Fibroblast of skin of left biceps (primary cell): ENCODE results near the gene PAPPA2.
"Not testable (repeated sequence)": the region's sequence is repeated elsewhere in the genome, so short reads cannot be mapped to it uniquely, and the experiment has no call there.

Experiments
- DNase-seq, 2 experiments: peaks; one replicate each; pipeline ENCODE4 v3.0.0-alpha.2; 2013; ENCODE audit warnings: low read depth in 2 of 2

Gene PAPPA2, protein sequence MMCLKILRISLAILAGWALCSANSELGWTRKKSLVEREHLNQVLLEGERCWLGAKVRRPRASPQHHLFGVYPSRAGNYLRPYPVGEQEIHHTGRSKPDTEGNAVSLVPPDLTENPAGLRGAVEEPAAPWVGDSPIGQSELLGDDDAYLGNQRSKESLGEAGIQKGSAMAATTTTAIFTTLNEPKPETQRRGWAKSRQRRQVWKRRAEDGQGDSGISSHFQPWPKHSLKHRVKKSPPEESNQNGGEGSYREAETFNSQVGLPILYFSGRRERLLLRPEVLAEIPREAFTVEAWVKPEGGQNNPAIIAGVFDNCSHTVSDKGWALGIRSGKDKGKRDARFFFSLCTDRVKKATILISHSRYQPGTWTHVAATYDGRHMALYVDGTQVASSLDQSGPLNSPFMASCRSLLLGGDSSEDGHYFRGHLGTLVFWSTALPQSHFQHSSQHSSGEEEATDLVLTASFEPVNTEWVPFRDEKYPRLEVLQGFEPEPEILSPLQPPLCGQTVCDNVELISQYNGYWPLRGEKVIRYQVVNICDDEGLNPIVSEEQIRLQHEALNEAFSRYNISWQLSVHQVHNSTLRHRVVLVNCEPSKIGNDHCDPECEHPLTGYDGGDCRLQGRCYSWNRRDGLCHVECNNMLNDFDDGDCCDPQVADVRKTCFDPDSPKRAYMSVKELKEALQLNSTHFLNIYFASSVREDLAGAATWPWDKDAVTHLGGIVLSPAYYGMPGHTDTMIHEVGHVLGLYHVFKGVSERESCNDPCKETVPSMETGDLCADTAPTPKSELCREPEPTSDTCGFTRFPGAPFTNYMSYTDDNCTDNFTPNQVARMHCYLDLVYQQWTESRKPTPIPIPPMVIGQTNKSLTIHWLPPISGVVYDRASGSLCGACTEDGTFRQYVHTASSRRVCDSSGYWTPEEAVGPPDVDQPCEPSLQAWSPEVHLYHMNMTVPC (N-terminal part only)

DNA sequence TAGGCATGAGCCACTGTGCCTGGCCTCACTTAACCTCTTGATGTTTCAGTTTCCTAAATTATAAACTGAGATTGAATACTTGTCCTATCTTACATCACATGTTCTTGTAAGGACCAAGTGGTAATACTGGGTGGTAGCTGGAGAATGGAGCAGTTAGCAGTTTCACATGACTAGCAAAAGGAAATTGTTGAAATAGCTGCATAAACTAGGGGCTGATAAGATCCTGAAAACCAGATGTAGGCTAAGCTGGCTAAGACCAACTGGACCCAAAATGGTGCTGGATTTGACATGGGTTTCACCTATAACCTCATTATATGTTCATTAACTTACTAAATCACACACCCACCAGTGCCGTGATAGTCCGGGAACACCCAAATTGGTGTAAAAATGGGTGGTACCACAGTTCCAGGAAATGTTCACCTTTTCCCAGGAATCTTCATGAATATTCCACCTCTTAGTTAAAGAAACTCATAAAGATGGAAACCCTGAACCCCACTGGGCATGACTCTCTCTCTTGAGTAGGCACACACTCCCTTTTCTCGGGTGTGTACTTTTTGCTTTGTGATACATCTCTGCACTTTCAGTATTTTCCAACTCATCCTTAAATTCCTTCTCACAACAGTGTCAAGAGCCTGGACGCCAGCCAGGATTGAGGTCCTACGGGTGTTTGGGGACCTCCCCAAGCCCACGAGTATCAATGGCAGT is at the start of gene PAPPA2:
Gene PAPPA2 (plus strand): TSS at position 502 of the 705 bp plus-strand sequence. CDS start 93,148 bp downstream, outside the sequence.
- DNase-seq: no peak

DNA sequence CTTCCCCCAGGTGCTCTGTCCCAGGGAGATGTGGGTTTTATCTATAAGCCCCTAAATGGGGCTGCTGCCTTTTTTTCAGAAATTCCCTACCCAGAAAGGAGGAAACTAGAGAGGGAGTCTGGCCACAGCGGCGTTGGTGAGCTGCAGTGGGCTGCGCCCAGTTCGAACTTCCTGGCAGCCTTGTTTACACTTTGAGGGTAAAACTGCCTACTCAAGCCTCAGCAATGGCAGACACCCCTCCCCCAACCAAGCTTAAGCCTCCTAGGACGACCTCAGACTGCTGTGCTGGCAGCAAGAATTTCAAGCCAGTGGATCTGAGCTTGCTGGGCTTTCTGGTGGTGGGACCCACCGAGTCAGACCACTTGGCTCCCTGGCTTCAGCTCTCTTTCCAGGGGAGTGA is 46.2 kb upstream of the PAPPA2 start:
- DNase-seq: no peak

DNA sequence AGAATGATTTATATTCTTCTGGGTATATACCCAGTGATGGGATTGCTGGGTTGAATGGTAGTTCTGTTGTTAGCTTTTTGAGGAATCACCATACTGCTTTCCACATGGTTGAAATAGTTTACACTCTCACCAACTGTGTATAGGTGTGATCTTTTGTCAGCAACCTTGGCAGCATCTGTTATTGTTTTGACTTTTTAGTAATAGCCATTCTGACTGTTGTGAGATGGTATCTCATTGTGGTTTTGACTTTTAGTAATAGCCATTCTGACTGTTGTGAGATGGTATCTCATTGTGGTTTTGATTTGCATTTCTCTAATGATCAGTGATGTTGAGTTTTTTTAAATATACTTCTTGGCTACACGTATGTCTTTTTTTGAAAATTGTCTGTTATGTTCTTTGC is 43.4 kb upstream of the PAPPA2 start:
- DNase-seq: not testable (repeated sequence)

DNA sequence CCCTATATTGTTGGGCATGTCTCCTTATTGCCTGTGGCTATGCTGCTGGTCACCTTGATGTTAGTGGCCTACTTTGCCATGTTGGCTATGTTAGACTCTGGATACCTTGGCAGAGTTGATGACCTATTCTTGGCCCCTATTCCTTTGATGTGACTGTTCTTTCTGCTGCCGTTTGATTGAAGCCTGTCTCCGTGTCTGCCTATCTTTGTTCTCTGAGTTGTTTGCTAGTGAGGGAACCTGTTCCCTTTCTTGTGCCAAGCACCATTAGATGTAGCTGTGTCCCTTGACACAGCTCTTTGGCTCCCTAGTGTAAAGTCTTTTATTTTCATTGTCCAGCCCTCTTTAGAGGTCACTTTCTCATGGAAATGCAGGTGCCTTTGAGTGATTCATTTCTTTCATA is 28.7 kb upstream of the PAPPA2 start:
- no peak for DNase-seq

DNA sequence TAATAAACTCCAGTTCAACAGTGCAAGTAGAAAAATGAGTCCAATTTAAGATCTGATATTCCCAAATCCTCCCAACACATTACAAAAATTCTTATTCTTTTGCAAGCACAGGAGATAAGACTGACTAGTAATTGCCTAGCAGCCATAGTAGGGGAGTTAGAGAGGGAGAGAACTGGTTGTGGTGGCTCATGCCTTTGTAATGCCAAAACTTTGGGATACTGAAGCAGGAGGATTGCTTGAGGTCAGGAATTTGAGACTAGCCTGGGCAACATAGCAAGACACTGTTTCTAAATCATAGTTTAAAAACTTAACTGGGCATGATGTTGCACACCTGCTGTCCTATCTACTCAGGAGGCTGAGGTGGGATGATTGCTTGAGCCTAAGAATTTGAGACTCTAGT is 26.7 kb upstream of the PAPPA2 start:
- DNase-seq: no peak

DNA sequence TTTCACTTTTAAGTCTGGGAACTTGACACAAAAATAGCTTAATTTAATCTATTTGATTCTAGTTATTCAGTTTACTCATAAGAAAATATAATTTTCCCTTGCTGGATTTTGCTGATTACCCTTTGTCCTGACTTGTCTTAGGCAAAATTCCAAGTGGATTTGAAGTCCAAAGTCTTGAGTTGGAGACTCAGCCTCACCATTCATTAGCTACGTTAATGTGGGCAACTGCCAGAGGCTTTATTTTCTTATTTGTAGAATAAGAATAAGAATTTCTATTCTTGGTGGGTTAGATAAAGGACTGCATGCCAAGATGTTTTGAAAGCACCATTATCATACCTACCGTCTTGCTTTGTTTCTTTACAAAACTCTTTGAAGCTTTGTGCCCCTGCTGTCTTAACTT is 22.8 kb upstream of the PAPPA2 start:
- no peak for DNase-seq

DNA sequence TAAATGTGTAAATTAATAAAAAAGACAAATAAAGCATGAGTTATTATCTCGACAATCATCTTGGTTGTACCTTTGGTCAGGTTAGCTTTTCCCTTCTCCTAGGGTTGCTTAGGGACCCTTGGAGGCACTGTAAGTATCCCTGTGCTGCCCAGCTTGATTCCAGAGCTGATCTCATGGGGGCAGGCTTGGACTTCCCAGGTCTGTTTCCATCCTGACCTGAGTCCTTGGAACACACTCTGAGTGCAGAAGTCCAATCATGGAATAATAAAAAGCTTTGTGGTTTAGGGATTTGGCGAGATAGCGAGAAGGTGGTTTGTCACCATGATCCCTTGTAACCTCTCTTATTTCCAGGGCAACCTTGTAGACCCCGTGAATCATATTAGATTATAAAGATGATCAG is 18.7 kb upstream of the PAPPA2 start:
- no peak for DNase-seq

DNA sequence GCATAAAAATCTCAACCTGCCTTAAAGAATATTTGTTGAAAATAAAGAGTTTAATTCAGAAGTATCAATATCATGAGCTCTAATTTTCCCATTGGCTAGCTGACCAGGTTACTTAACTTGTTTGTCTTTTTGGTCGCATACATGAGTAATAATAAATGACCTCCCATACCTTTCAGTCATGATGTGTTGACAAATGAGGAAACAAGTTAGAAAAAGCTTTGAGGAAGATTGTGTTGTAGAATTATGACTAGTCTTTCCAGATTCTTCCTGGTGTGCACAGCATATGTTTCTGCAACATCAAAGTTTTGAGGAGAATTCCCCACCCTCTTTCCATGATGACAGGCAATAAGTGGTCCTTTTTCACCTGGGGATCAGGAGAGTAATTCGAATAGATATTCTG is 17.6 kb upstream of the PAPPA2 start:
- no peak for DNase-seq

DNA sequence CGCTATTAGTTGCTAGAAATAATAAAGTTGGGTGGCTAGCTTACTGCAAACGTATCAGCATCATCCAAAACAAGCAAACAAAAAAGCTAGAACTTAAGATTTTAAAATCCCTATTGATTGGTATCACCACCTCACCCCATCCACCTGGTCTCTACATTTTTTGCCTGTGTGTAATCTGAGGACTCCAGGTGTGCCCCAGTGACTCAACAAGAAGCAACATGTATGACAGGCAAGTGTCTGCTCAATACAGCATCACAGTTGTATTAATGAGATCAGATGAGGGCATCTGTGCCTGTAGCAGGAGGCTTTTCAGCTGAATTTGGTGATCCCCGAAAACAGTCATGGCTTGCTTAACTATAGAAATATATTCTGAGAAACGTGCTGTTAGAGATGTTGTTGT is 14.6 kb upstream of the PAPPA2 start:
- no peak for DNase-seq

DNA sequence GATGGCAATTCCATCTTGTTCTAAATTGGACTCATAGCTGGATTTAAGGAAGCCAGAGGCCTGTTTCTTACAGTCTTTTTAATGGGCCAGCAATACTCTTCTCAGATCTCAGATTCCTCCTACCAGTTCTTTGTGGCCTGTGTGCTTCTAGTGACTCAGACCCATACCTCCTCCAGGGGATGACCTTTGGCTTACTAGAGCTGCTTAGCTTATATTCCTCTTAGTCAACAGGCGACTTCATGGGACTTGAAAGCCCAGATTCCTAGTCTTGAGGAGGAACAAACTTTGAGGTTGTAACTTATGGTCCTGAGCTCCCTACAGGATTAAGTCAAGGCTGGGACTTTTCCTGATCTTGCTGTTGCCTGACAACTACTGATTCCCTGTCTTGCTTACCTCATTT is 12.4 kb upstream of the PAPPA2 start:
- no peak for DNase-seq

DNA sequence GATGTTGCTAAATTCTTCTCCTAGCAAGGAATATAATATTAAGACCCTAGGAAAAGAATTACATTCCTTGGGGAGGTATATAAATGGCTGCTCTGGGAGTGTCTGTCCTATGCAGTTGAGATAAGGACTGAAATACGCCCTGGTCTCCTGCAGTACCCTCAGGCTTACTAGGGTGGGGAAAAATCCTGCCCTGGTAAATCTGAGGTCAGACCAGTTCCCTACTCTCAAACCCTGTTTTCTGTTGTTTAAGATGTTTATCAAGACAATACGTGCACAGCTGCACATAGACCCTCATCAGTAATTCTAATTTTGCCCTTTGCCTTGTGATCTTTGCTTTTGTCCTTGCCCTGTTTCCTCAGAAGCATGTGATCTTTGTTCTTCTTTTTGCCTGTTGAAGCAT is 11.2 kb upstream of the PAPPA2 start:
- DNase-seq: not testable (repeated sequence)

DNA sequence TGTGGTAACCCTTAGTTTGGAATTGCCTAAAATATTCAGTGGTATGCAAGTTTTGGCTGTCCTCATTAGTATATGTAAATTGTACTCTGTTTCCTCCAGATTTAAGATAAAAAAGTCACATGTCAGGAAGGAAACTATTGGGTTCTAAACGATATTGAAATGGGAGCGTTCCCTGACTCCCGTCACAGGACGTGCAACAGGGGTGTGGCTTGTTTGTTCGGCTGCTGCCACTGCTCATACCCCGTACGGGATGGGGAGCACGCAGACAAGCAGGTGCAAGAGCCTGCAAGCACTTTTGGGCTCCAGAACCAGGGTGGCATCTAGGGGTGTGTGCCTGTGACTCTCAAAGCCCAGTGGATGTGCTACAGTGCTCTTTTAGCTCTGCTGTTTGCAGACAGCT is 6.2 kb upstream of the PAPPA2 start:
- DNase-seq: no peak

DNA sequence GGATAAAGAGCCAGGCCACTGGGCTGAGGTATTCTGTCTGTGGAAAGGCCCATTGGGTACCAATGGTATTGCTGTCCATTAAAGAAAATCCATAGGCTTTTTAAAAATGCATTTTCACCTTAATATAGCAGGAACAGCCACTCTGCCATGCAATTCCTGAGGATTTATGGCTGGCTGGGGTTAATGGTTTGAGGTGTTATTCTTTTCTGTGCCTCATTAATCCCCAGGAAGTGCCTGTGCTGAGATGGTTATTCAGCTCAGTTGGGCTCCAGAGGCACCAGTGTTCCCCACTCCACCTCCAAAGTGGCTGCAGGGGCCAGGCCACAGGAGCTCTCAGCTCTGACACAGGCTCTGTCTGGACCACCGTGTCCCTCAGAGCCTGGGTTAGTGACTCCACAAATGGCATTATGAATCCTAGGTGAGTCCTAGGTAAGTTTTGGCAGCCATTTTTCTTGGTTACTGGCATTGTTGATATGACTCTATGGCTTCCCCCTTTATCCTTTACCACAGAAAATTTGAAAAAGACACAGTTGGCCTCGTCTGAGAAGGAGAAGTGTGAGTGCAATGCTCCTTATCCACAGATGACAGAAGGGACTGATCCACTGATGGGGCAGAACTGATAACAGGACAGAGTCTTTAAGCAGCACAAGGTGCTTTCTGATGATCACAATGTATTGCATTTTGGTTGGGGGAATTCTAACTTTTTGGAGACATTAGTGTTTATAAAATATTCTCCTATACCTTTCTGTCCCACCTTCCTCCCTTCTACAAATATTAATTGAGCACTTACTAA is 2.2 kb upstream of the PAPPA2 start:
- no peak for DNase-seq

DNA sequence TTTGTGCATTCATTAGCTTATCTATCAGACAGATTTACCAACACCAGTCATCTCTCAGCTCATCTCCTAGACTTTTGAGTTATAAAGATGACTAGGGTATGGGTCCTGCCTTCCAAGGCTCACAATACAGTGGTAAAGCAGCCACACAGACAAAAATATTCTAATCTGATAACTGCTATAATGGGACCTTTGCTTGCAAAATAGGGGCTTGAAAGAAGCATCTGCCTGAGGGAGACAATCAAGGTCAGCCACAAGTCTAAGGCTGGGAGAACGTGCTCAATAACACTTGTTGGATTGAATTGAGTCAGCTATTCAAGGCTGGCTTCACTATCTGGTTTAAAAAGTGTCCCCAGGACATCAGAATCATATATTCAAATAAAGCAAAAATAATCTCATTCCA is 1.4 kb upstream of the PAPPA2 start:
- DNase-seq: no peak

DNA sequence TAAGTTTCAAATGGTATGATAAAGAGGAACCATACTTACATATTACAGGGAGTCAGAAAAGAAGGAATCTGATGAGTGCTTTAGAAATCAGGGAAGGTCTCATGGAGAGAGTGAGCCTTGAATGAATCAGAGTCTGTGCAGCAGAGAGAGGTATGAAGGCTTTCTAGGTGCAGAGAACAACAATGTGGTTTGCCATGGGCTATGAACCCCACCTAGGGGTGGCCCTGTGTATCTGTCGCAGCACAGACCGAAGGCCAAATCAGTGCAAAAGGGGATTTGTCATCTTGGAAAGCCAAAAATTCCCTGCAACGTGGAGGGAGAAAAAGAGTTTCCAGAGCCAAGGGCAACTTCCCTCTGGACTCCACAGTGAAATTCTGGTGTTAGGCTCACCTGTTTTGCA is 3.5 kb downstream of the PAPPA2 start:
- no peak for DNase-seq

DNA sequence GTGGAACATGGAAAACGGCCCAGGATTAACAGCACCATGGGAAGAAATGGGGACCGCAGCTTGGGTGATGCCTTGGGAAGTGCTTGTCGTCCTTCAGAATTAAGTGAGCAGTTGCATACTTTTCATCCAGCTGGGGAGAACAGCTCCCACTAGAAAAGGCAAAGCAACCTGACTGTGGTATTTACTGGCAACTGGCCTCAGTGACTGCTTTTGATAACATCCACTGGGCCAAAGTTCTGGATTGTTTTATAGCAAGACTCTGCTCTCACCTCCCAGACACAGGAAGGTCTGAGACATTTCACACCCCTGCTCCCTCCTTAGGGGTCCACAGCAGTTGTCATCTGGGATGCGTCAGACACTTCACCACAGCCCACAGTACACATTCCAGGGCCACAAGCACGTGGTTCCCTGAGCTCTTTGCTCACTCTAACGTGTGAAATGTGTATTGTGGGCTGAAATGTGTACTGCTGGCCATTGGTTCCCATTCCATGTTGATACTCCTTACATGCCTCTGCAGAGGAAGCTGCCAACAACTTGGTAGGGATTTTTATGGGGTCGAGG is 6.6 kb downstream of the PAPPA2 start:
- peak; percentile 5 to 7 for DNase-seq

DNA sequence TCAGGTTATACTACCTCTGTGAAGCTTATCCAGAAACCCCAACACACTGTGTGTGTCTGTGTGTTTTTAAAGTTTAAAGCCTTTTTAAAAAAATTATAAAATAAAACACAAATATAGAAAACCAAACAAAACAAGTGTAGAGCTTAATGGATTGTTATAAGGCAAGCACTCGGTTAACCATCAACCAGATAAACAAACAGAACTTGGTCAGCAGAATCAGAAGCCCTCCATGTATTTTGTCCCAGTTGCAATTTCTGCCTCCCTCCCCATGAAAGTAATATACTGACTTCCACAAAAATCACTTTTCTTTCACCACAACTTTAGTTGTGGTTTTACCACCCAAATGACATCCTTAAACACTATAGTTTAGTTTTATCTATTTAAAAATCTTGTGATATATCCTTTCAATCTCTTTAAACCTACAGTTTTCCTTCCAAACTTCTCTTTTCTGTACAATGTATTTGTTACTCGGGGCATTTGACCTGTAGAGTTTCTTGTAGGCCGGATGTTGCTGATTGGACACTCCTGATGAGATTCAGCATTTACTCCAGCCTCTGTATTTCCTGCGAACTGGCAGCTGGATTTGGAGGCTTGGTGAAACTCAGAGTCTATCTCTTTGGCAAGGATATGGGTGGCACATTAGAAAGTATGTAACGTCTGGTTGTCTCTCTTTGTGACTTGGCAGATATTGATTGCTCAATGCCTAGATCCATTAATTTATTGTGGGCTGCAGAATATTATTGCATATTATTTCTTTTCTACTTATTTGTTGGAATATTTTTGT is 8.6 kb downstream of the PAPPA2 start:
- DNase-seq: no peak

DNA sequence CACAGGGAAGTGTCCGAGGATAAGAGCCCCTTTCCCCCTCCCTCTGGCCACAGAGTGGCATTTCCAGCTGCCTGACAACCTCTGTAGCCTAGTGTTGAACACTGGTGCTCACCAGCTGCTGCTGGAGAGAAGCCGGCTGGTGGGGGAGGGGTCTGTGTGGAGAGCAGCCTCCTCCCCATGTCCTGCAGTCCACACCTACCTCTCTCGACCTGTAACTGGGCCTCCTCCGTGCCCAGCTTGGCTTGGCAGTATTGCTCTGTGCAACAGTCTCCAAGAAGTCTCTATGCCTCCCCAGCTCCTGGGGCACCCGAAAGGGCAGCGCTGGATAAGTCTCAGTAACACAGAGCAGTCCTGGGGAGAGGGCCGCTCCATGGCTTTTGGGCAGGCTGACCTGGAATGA is 17.0 kb downstream of the PAPPA2 start:
- DNase-seq: no peak

DNA sequence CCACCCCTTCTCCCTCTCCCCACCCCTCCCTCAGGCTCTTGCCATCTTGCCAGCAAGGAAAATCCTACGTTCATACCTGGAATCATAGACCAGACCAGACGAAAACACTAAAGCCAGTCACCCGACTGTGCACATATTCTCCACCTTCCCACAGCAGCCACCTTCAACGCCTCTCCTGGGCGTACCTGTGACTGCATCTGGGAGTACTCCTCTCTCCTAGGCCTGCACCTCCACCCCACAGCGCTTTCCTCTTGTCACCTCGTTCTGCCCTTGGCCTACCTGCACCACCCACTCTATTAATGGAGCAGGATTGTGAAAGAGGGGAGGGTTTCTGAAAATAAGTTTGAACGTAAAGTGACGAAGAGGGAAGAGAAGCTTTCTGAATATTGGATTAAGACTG is 17.8 kb downstream of the PAPPA2 start:
- no peak for DNase-seq

DNA sequence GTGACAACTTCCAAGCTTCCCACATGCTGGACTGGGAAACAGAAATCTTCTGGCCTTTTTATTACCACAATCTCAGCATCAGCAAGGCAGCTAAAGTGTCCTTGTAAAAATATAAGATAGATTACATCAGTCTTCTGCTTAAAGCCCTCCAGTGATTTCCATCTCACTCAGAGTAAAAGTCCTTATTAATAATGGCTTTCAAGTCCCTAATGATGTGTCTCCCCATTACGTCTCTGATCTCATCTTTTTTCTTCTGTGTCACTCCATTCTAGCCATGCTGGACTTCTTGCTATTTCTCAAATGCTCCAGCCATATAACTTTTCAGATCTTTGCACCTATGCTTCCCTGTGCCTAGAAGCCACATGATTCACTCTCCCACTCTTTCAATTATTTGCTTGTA is 22.1 kb downstream of the PAPPA2 start:
- DNase-seq: no peak
